HEK293T (cell line): ENCODE measurements around the gene PER3.

Source experiments
- CTCF ChIA-PET: fragments of 350-600 bp; formaldehyde crosslinking; extraction: SDS; loops from one replicate; lab custom pipeline; 2021; ENCODE audit warnings: antibody characterized with exemption, inconsistent platforms; lab: Yijun Ruan, JAX
- POLR2A ChIA-PET: fragments of 350-600 bp; formaldehyde crosslinking; extraction: SDS; loops from one replicate; lab custom pipeline; 2020; ENCODE audit warnings: antibody characterized with exemption, inconsistent platforms; lab: Yijun Ruan, JAX
- DNase-seq: peaks from one replicate; pipeline ENCODE4 v3.0.0; 2012; ENCODE audit warnings: mixed read lengths; ENCODE audit errors: extremely low spot score
- ARNT ChIP-seq: fragments of 450-650 bp; IDR thresholded peaks from 2 replicates; pipeline ENCODE4 v1.6.1; 2017; ENCODE audit warnings: mild to moderate bottlenecking
- BHLHE40 ChIP-seq: fragments of 450-650 bp; IDR thresholded peaks from 2 replicates; pipeline ENCODE4 v1.6.1; 2016; ENCODE audit warnings: mild to moderate bottlenecking, moderate library complexity, borderline replicate concordance
- CTBP1 ChIP-seq: fragments of 450-650 bp; IDR thresholded peaks from 2 replicates; pipeline ENCODE4 v1.6.1; 2016; ENCODE audit warnings: borderline replicate concordance
- ELF4 ChIP-seq: fragments of 450-650 bp; IDR thresholded peaks from 2 replicates; pipeline ENCODE4 v1.6.1; 2017; ENCODE audit warnings: antibody characterized with exemption
- FOXA1 ChIP-seq: fragments of 450-650 bp; IDR thresholded peaks from 2 replicates; pipeline ENCODE4 v1.6.1; 2016; ENCODE audit warnings: mild to moderate bottlenecking
- FOXK2 ChIP-seq: fragments of 450-650 bp; IDR thresholded peaks from 2 replicates; pipeline ENCODE4 v1.6.1; 2016; ENCODE audit warnings: mild to moderate bottlenecking
- FOXM1 ChIP-seq: fragments of 450-650 bp; IDR thresholded peaks from 2 replicates; pipeline ENCODE4 v1.6.1; 2017; ENCODE audit warnings: mild to moderate bottlenecking, borderline replicate concordance
- HDGF ChIP-seq: fragments of 450-650 bp; IDR thresholded peaks from 2 replicates; pipeline ENCODE4 v1.6.1; 2017; ENCODE audit warnings: antibody characterized with exemption, borderline replicate concordance
- L3MBTL2 ChIP-seq: fragments of 450-650 bp; conservative IDR thresholded peaks from 2 replicates; pipeline ENCODE4 v1.6.1; 2016; ENCODE audit warnings: mild to moderate bottlenecking
- LEF1 ChIP-seq: fragments of 450-650 bp; IDR thresholded peaks from 2 replicates; pipeline ENCODE4 v1.6.1; 2017; ENCODE audit warnings: mild to moderate bottlenecking, borderline replicate concordance
- NFRKB ChIP-seq: fragments of 450-650 bp; IDR thresholded peaks from 2 replicates; pipeline ENCODE4 v1.6.1; 2016; ENCODE audit warnings: mild to moderate bottlenecking, moderate library complexity
- SP1 ChIP-seq: fragments of 450-650 bp; IDR thresholded peaks from 2 replicates; pipeline ENCODE4 v1.6.1; 2017
- SUZ12 ChIP-seq: fragments of 450-650 bp; IDR thresholded peaks from 2 replicates; pipeline ENCODE4 v1.6.1; 2016; ENCODE audit warnings: mild to moderate bottlenecking
- TARDBP ChIP-seq: fragments of 450-650 bp; IDR thresholded peaks from 2 replicates; pipeline ENCODE4 v1.6.1; 2016
- ZNF384 ChIP-seq: fragments of 450-650 bp; IDR thresholded peaks from 2 replicates; pipeline ENCODE4 v1.6.1; 2016
- TF ChIP-seq, protein P1 (sequence below): fragments of 450-650 bp; IDR thresholded peaks from 2 replicates; pipeline ENCODE4 v1.6.1; 2016

Gene PER3

DNA sequence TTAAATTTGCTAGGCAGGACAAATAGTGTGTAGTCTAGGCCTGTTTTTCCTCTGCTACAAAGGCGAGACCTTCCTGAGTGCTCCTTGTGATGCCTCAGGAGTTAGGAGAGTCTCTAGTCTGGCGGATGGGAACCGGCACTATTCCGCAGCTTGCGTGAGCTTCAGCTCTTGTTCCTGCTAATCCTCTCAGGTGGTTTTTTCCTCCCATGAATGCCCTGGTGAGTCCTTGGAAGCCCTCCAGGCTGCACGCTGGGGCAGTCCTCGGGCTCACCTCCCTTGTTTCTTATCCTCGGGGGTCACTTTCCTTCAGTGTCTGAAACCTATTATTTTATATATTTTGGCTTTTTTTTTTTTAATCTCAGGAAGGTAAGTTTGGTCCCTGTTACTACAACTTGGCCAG, 40.6 kb downstream of the PER3 start:
- ChIA-PET CTCF (no interaction called here), POLR2A (no interaction called here)
- DNase-seq = no peak
- TF ChIP-seq SUZ12 (no peak), TARDBP (no peak), FOXA1 (no peak), BHLHE40 (no peak), ARNT (no peak), FOXK2 (no peak), L3MBTL2 (no peak), SP1 (no peak)

- POLR2A ChIA-PET = no interaction called here
- CTCF ChIA-PET = no interaction called here
- TF ChIP-seq ARNT (no peak), ELF4 (no peak), NFRKB (no peak), L3MBTL2 (no peak), LEF1 (no peak), FOXA1 (no peak), FOXK2 (no peak), BHLHE40 (no peak), FOXM1 (no peak)
- TF ChIP-seq, protein P1, sequence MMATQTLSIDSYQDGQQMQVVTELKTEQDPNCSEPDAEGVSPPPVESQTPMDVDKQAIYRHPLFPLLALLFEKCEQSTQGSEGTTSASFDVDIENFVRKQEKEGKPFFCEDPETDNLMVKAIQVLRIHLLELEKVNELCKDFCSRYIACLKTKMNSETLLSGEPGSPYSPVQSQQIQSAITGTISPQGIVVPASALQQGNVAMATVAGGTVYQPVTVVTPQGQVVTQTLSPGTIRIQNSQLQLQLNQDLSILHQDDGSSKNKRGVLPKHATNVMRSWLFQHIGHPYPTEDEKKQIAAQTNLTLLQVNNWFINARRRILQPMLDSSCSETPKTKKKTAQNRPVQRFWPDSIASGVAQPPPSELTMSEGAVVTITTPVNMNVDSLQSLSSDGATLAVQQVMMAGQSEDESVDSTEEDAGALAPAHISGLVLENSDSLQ = no peak
- DNase-seq = no peak
Measured at GRCh38 chr1:7826363-7826762, 42.3 kb downstream of the PER3 start.

GRCh38 chr1:7827126-7827955, 43.2 kb downstream of the PER3 start:
- CTCF ChIA-PET = no interaction called here
- no peak for DNase-seq
- POLR2A ChIA-PET = no interaction called here
- TF ChIP-seq FOXA1 (no peak), TARDBP (no peak), ARNT (no peak), BHLHE40 (no peak), ZNF384 (no peak), SP1 (no peak), SUZ12 (no peak), FOXM1 (no peak), LEF1 (no peak), CTBP1 (no peak), HDGF (no peak), NFRKB (no peak), ELF4 (no peak), L3MBTL2 (no peak), FOXK2 (no peak)

- TF ChIP-seq NFRKB (no peak), ZNF384 (no peak), CTBP1 (no peak), BHLHE40 (no peak), ELF4 (no peak), HDGF (no peak), TARDBP (no peak)
- ChIA-PET POLR2A (no interaction called here), CTCF (interaction anchor here (0.6 kb wide), 1 partner anchor 163 kb away, joined by 3 read pairs; no protein-coding TSS in a partner anchor)
- no peak for DNase-seq
Measured at GRCh38 chr1:7831458-7831857, 47.4 kb downstream of the PER3 start.

- DNase-seq = no peak
- ChIA-PET POLR2A (no interaction called here), CTCF (no interaction called here)
- TF ChIP-seq, protein P1 = no peak
- TF ChIP-seq ZNF384 (no peak), FOXA1 (no peak), CTBP1 (no peak), LEF1 (no peak), HDGF (no peak), BHLHE40 (no peak), SP1 (no peak), FOXM1 (no peak), SUZ12 (no peak), TARDBP (no peak), NFRKB (no peak), L3MBTL2 (no peak), ARNT (no peak), FOXK2 (no peak), ELF4 (no peak)
Measured at GRCh38 chr1:7833035-7833434, 48.9 kb downstream of the PER3 start.

GRCh38 chr1:7838714-7839113, 54.6 kb downstream of the PER3 start:
- TF ChIP-seq TARDBP (no peak), FOXM1 (no peak), L3MBTL2 (no peak), ELF4 (no peak), BHLHE40 (no peak), LEF1 (no peak), NFRKB (no peak), SUZ12 (no peak), ARNT (no peak), FOXK2 (no peak), CTBP1 (no peak), FOXA1 (no peak), HDGF (no peak), ZNF384 (no peak), SP1 (no peak)
- TF ChIP-seq, protein P1 = no peak
- CTCF ChIA-PET = no interaction called here
- POLR2A ChIA-PET = no interaction called here
- no peak for DNase-seq
